Uterus (tissue), 2 donors: ENCODE data around the gene PHYKPL.

Experiments
- POLR2A ChIP-seq, 2 donors: fragments of 450-650 bp; IDR thresholded peaks; one replicate each; pipeline ENCODE4 v1.6.1; 2016; ENCODE audit warnings: antibody characterized with exemption in 2 of 2, mild to moderate bottlenecking in 1 of 2, moderate library complexity in 1 of 2
- TF ChIP-seq, protein P1 (sequence below), 4 experiments: fragments of 200-600 bp in 2 of 4; fragments of 450-650 bp in 2 of 4; sonication (generic) in 2 of 4; IDR thresholded peaks; one replicate each; pipeline ENCODE4 v1.5.1; 2016 to 2019; ENCODE audit warnings: antibody characterized with exemption in 4 of 4, mild to moderate bottlenecking in 2 of 4, moderate library complexity in 1 of 4

- TF ChIP-seq, protein P1, sequence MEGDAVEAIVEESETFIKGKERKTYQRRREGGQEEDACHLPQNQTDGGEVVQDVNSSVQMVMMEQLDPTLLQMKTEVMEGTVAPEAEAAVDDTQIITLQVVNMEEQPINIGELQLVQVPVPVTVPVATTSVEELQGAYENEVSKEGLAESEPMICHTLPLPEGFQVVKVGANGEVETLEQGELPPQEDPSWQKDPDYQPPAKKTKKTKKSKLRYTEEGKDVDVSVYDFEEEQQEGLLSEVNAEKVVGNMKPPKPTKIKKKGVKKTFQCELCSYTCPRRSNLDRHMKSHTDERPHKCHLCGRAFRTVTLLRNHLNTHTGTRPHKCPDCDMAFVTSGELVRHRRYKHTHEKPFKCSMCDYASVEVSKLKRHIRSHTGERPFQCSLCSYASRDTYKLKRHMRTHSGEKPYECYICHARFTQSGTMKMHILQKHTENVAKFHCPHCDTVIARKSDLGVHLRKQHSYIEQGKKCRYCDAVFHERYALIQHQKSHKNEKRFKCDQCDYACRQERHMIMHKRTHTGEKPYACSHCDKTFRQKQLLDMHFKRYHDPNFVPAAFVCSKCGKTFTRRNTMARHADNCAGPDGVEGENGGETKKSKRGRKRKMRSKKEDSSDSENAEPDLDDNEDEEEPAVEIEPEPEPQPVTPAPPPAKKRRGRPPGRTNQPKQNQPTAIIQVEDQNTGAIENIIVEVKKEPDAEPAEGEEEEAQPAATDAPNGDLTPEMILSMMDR (IDR thresholded peaks at IDR 0.05), result no peak
- TF ChIP-seq POLR2A (IDR thresholded peaks at IDR 0.05), result no peak
These were observed 20.2 kb downstream of the PHYKPL start for GRCh38 chr5:178212241-178213002.
